Gastroesophageal sphincter (tissue), 4 donors: ENCODE data around the gene FNIP2. TPM values are rescaled to one million over a fixed set of nuclear protein-coding genes. Genes with fewer than 3 reads are reported as not detected.
A peak's percentile ranks its signal among the peaks of the same experiment; 100 is the strongest.
"Not testable (repeated sequence)": the region's sequence is repeated elsewhere in the genome, so short reads cannot be mapped to it uniquely, and the experiment has no call there.

ENCODE experiments used
- ATAC-seq: fragments of 150-250 bp; one replicate; pipeline ENCODE4 v1.9.1; 2016; ENCODE audit warnings: mild to moderate bottlenecking, moderate library complexity
- H3K27ac ChIP-seq, 4 donors: fragments of 200-600 bp; sonication (generic) in 3 of 4; 1 replicate in 3 of 4; 2 replicates in 1 of 4; pipeline ENCODE4 v1.5.1; 2016 to 2019
- H3K27me3 ChIP-seq: fragments of 200-600 bp; sonication (generic); one replicate; pipeline ENCODE4 v1.5.1; 2019
- H3K36me3 ChIP-seq, 2 donors: fragments of 200-600 bp; sonication (generic); one replicate each; pipeline ENCODE4 v1.5.1; 2019; ENCODE audit warnings: control low read depth in 1 of 2
- H3K4me1 ChIP-seq, 3 donors: fragments of 200-600 bp; sonication (generic); 1 replicate in 2 of 3; 2 replicates in 1 of 3; pipeline ENCODE4 v1.5.1; 2016 to 2019; ENCODE audit warnings: control low read depth in 2 of 3
- H3K4me3 ChIP-seq, 2 donors: fragments of 200-600 bp; sonication (generic); one replicate each; pipeline ENCODE4 v1.5.1; 2019; ENCODE audit warnings: mild to moderate bottlenecking in 1 of 2, moderate library complexity in 1 of 2
- H3K9me3 ChIP-seq, 3 donors: fragments of 200-600 bp; sonication (generic); one replicate each; pipeline ENCODE4 v1.5.1; 2017 to 2019; ENCODE audit warnings: control low read depth in 2 of 3
- CTCF ChIP-seq, 4 experiments: fragments of 200-600 bp in 2 of 4; fragments of 450-650 bp in 2 of 4; sonication (generic) in 1 of 4; IDR thresholded peaks; one replicate each; pipeline ENCODE4 v1.5.1; 2017 to 2019; ENCODE audit warnings: antibody characterized with exemption in 4 of 4, mild to moderate bottlenecking in 2 of 4, moderate library complexity in 2 of 4
- EP300 ChIP-seq: sonication (generic); formaldehyde crosslinking; IDR thresholded peaks from one replicate; pipeline ENCODE4 v1.6.1; 2017; ENCODE audit warnings: antibody characterized with exemption, mild to moderate bottlenecking
- POLR2A ChIP-seq, 2 donors: fragments of 450-650 bp; IDR thresholded peaks; one replicate each; pipeline ENCODE4 v1.6.1; 2017; ENCODE audit warnings: antibody characterized with exemption in 2 of 2, mild to moderate bottlenecking in 2 of 2, moderate library complexity in 1 of 2
- POLR2AphosphoS5 ChIP-seq: sonication (generic); formaldehyde crosslinking; IDR thresholded peaks from one replicate; pipeline ENCODE4 v1.6.1; 2017; ENCODE audit warnings: antibody characterized with exemption
- WGBS, 2 donors: methylation state at CpG; one replicate each; pipeline ENCODE4 v1.1.5; 2018; ENCODE audit warnings: low coverage in 1 of 2; 5-methylcytosine and 5-hydroxymethylcytosine counted together
- total RNA-seq, 4 donors: library from RNA; depleted of rRNA; stranded (reverse); fragments of >200 nt; gene quantifications; one replicate each; pipeline ENCODE4 v1.1.0, GENCODE V29; 2016

FNIP2 gene
- total RNA-seq, 4 donors from 2014 or later = 53.0 to 135 (median 70.5) TPM

- ATAC-seq = no peak
- Histone ChIP-seq H3K4me1 (peaks cover 0 to 4% (median 0%) of the 10 kb centered on the region in 3 donors), H3K4me3 (no peak overlapping the region), H3K27ac (no peak overlapping the region), H3K27me3 (no peaks in the 10 kb centered on the region), H3K9me3 (no peaks in the 10 kb centered on the region), H3K36me3 (peaks cover 0 to 56% of the 10 kb centered on the region in 2 donors)
- no peak for TF ChIP-seq EP300
- TF ChIP-seq POLR2AphosphoS5 = no peak
- TF ChIP-seq POLR2A (IDR thresholded peaks at IDR 0.05) = no peak
- TF ChIP-seq CTCF (IDR thresholded peaks at IDR 0.05) = no peak
- 92 to 96% methylated on average over 2 to 3 of the region's 3 CpGs for WGBS, 2 donors
Observed at GRCh38 chr4:158890294-158890693, 121.5 kb downstream of the FNIP2 start.

- H3K27ac ChIP-seq = no peak overlapping the region
- no peaks in the 10 kb centered on the region for H3K27me3 ChIP-seq
- H3K9me3 ChIP-seq = no peaks in the 10 kb centered on the region
- H3K36me3 ChIP-seq = peaks cover 0 to 56% of the 10 kb centered on the region in 2 donors
- H3K4me3 ChIP-seq = no peak overlapping the region
- H3K4me1 ChIP-seq = peaks cover 0 to 13% (median 0%) of the 10 kb centered on the region in 3 donors
- 90 to 100% methylated on average over 2 to 3 of the region's 3 CpGs for WGBS, 2 donors
- TF ChIP-seq CTCF (IDR thresholded peaks at IDR 0.05) (no peak), POLR2AphosphoS5 (no peak), EP300 (no peak), POLR2A (IDR thresholded peaks at IDR 0.05) (no peak)
- no peak for ATAC-seq
Observed at GRCh38 chr4:158891256-158891655, 122.4 kb downstream of the FNIP2 start.

GRCh38 chr4:158894826-158895225, 126.0 kb downstream of the FNIP2 start:
- Histone ChIP-seq H3K27me3 (no peaks in the 10 kb centered on the region), H3K4me3 (no peak overlapping the region), H3K36me3 (peaks cover 0 to 51% of the 10 kb centered on the region in 2 donors), H3K4me1 (peaks cover 0 to 16% (median 0%) of the 10 kb centered on the region in 3 donors), H3K9me3 (no peaks in the 10 kb centered on the region), H3K27ac (no peak overlapping the region)
- ATAC-seq = no peak
- WGBS, 2 donors = 60 to 82% methylated on average over 2 of the region's 2 CpGs
- TF ChIP-seq POLR2A (IDR thresholded peaks at IDR 0.05) (no peak), EP300 (no peak), CTCF (IDR thresholded peaks at IDR 0.05) (no peak), POLR2AphosphoS5 (no peak)

GRCh38 chr4:158895797-158896576, 127.2 kb downstream of the FNIP2 start:
- Histone ChIP-seq H3K27me3 (no peaks in the 10 kb centered on the region), H3K4me1 (peaks cover 0 to 16% (median 0%) of the 10 kb centered on the region in 3 donors), H3K36me3 (peaks cover 0 to 47% of the 10 kb centered on the region in 2 donors), H3K27ac (peak overlapping the region in 2 of 4 donors; percentile 19 to 42), H3K9me3 (no peaks in the 10 kb centered on the region), H3K4me3 (no peak overlapping the region)
- no peak for ATAC-seq
- 68% methylated on average over 8 to 14 of the region's 14 CpGs for WGBS, 2 donors
- TF ChIP-seq CTCF (IDR thresholded peaks at IDR 0.05) (peak in 1 of 4 experiments; percentile 26), POLR2AphosphoS5 (no peak)

- ATAC-seq, H3K4me3 ChIP-seq, H3K9me3 ChIP-seq, H3K27me3 ChIP-seq: not testable (repeated sequence)
- 76% methylated on average over 6 to 10 of the region's 11 CpGs for WGBS, 2 donors
- peaks cover 0 to 16% (median 0%) of the 10 kb centered on the region in 3 donors for H3K4me1 ChIP-seq
- H3K27ac ChIP-seq = peak overlapping the region in 1 of 4 donors; percentile 19
- H3K36me3 ChIP-seq = peaks cover 0 to 44% of the 10 kb centered on the region in 2 donors
Observed at GRCh38 chr4:158896577-158897238, 127.9 kb downstream of the FNIP2 start.

- not testable (repeated sequence) for H3K27ac ChIP-seq, H3K9me3 ChIP-seq, H3K4me3 ChIP-seq, ATAC-seq, H3K27me3 ChIP-seq
- WGBS, 2 donors = 90 to 100% methylated on average over 2 of the region's 2 CpGs
- peaks cover 0 to 56% of the 10 kb centered on the region in 2 donors for H3K36me3 ChIP-seq
- H3K4me1 ChIP-seq = peaks cover 0 to 20% (median 0%) of the 10 kb centered on the region in 3 donors
Observed at GRCh38 chr4:158900408-158900807, 131.6 kb downstream of the FNIP2 start.

GRCh38 chr4:158902280-158903078, 133.7 kb downstream of the FNIP2 start:
- 45 to 87% methylated on average over 3 to 4 of the region's 14 CpGs for WGBS, 2 donors
- H3K27ac ChIP-seq, ATAC-seq, H3K9me3 ChIP-seq, H3K27me3 ChIP-seq, H3K4me1 ChIP-seq, H3K4me3 ChIP-seq: not testable (repeated sequence)
- H3K36me3 ChIP-seq = peaks cover 0 to 54% of the 10 kb centered on the region in 2 donors
